BE2C (cell line): ENCODE results near the gene OR1S2.

Experiments
- DNase-seq: peaks from one replicate; pipeline ENCODE4 v3.0.0-alpha.2; 2020
- H3K27me3 ChIP-seq: fragments of 250-450 bp; sonication (Bioruptor Pico); 2 replicates; pipeline ENCODE4 v1.5.1; 2020; ENCODE audit warnings: mild to moderate bottlenecking
- H3K36me3 ChIP-seq: fragments of 250-450 bp; sonication (Bioruptor Pico); 2 replicates; pipeline ENCODE4 v1.5.1; 2020; ENCODE audit warnings: mild to moderate bottlenecking
- H3K4me1 ChIP-seq: fragments of 250-450 bp; sonication (Bioruptor Pico); 2 replicates; pipeline ENCODE4 v1.5.1; 2020
- H3K4me3 ChIP-seq: 2 replicates; pipeline ENCODE4 v1.5.1; 2011; ENCODE audit warnings: low read depth, low read length
- H3K9me3 ChIP-seq: fragments of 250-450 bp; sonication (Bioruptor Pico); 2 replicates; pipeline ENCODE4 v1.5.1; 2020
- CTCF ChIP-seq: IDR thresholded peaks from 2 replicates; pipeline ENCODE4 v1.5.1; 2012; ENCODE audit warnings: mild to moderate bottlenecking, low read depth, low read length

The OR1S2 gene

GRCh38 chr11:58195939-58196338 is 8.0 kb downstream of the OR1S2 start:
- DNase-seq, result no peak

GRCh38 chr11:58193391-58193790 is 10.6 kb downstream of the OR1S2 start:
- H3K4me1 ChIP-seq, result no peaks in the 10 kb centered on the region
- H3K4me3 ChIP-seq, result no peak overlapping the region
- no peak for TF ChIP-seq CTCF
- H3K9me3 ChIP-seq, result no peaks in the 10 kb centered on the region
- no peak for DNase-seq
- no peaks in the 10 kb centered on the region for H3K27me3 ChIP-seq
- no peaks in the 10 kb centered on the region for H3K36me3 ChIP-seq

More at GRCh38 chr11:58195939-58196338, 8.0 kb downstream of the OR1S2 start:
- Histone ChIP-seq H3K4me3 (no peak overlapping the region), H3K4me1 (no peaks in the 10 kb centered on the region), H3K27me3 (no peaks in the 10 kb centered on the region), H3K36me3 (no peaks in the 10 kb centered on the region), H3K9me3 (no peaks in the 10 kb centered on the region)
- TF ChIP-seq CTCF, result no peak

- no peaks in the 10 kb centered on the region for H3K4me1 ChIP-seq
- no peak for TF ChIP-seq CTCF
- no peak overlapping the region for H3K4me3 ChIP-seq
- no peaks in the 10 kb centered on the region for H3K36me3 ChIP-seq
- no peaks in the 10 kb centered on the region for H3K9me3 ChIP-seq
- no peaks in the 10 kb centered on the region for H3K27me3 ChIP-seq
- no peak for DNase-seq
Observed at GRCh38 chr11:58192229-58192628, 11.7 kb downstream of the OR1S2 start.

GRCh38 chr11:58188770-58189169 is 15.2 kb downstream of the OR1S2 start, which contains the start of gene OR9Q2:
Gene OR9Q2, plus strand, starts transcription at chr11:58189070. Its CDS starts 1,421 bp downstream, at chr11:58190491.
- no peak for TF ChIP-seq CTCF
- no peaks in the 10 kb centered on the region for H3K27me3 ChIP-seq
- H3K9me3 ChIP-seq, result no peaks in the 10 kb centered on the region
- no peak within 1 kb of the TSS for H3K4me3 ChIP-seq
- H3K36me3 ChIP-seq, result no peaks in the 10 kb centered on the region
- no peak for DNase-seq
- no peaks in the 10 kb centered on the region for H3K4me1 ChIP-seq

- no peak for DNase-seq
- Histone ChIP-seq H3K4me1 (no peaks in the 10 kb centered on the region), H3K9me3 (no peaks in the 10 kb centered on the region), H3K36me3 (no peaks in the 10 kb centered on the region), H3K27me3 (no peaks in the 10 kb centered on the region), H3K4me3 (no peak overlapping the region)
- TF ChIP-seq CTCF, result no peak
Observed at GRCh38 chr11:58186938-58187337, 17.0 kb downstream of the OR1S2 start.

- Histone ChIP-seq H3K36me3 (no peaks in the 10 kb centered on the region), H3K9me3 (no peaks in the 10 kb centered on the region), H3K4me3 (no peak overlapping the region), H3K4me1 (no peaks in the 10 kb centered on the region), H3K27me3 (no peaks in the 10 kb centered on the region)
- TF ChIP-seq CTCF, result no peak
- DNase-seq, result peak; percentile 36
Observed at GRCh38 chr11:58179648-58180047, 24.3 kb downstream of the OR1S2 start.
